Neural progenitor cell (in vitro differentiated cells): ENCODE results near the gene PRKAG1. TPM values are rescaled to one million over a fixed set of nuclear protein-coding genes. Genes with fewer than 3 reads are reported as not detected.

Experiments
- DNase-seq: peaks from one replicate; pipeline ENCODE4 v3.0.0-alpha.2; 2016; ENCODE audit warnings: low spot score
- H2AFZ ChIP-seq: fragments of 200-600 bp; sonication (generic); replicated peaks from 2 replicates; pipeline ENCODE4 v1.6.1; 2016; ENCODE audit warnings: antibody characterized with exemption
- H3F3A ChIP-seq: fragments of 200-600 bp; sonication (generic); 2 replicates; pipeline ENCODE4 v1.6.1; 2016; ENCODE audit warnings: antibody characterized with exemption, low read depth
- H3K27ac ChIP-seq: fragments of 200-600 bp; sonication (generic); 2 replicates; pipeline ENCODE4 v1.5.1; 2016; ENCODE audit warnings: mild to moderate bottlenecking
- H3K27me3 ChIP-seq: fragments of 200-600 bp; sonication (generic); 2 replicates; pipeline ENCODE4 v1.6.1; 2016; ENCODE audit warnings: mild to moderate bottlenecking, moderate library complexity
- H3K36me3 ChIP-seq: fragments of 200-600 bp; sonication (generic); 2 replicates; pipeline ENCODE4 v1.5.1; 2016
- H3K4me1 ChIP-seq: fragments of 200-600 bp; sonication (generic); 2 replicates; pipeline ENCODE4 v1.6.1; 2016; ENCODE audit warnings: mixed run types
- H3K4me2 ChIP-seq: fragments of 200-600 bp; sonication (generic); 2 replicates; pipeline ENCODE4 v1.6.1; 2016
- H3K4me3 ChIP-seq: fragments of 200-600 bp; sonication (generic); 2 replicates; pipeline ENCODE4 v1.5.1; 2016
- H3K79me2 ChIP-seq: fragments of 200-600 bp; sonication (generic); 2 replicates; pipeline ENCODE4 v1.6.1; 2016; ENCODE audit warnings: low read depth
- H3K9ac ChIP-seq: fragments of 200-600 bp; sonication (generic); 2 replicates; pipeline ENCODE4 v1.6.1; 2016
- H3K9me3 ChIP-seq: fragments of 200-600 bp; sonication (generic); 2 replicates; pipeline ENCODE4 v1.5.1; 2016; ENCODE audit warnings: low read depth
- H4K20me1 ChIP-seq: fragments of 200-600 bp; sonication (generic); 2 replicates; pipeline ENCODE4 v1.6.1; 2016; ENCODE audit warnings: low read depth
- H3K27ac Mint-ChIP-seq: 3 replicates; pipeline ENCODE4 v1.8.0; 2021; ENCODE audit warnings: mixed read lengths
- H3K27me3 Mint-ChIP-seq: 2 replicates; pipeline ENCODE4 v1.8.0; 2022; ENCODE audit warnings: low read depth, mild to moderate bottlenecking, inconsistent platforms, moderate library complexity, mixed read lengths; ENCODE audit not compliant: insufficient read depth
- H3K36me3 Mint-ChIP-seq: 3 replicates; pipeline ENCODE4 v1.8.0; 2021; ENCODE audit warnings: mixed read lengths
- H3K4me1 Mint-ChIP-seq: 3 replicates; pipeline ENCODE4 v1.8.0; 2021; ENCODE audit warnings: mixed read lengths
- H3K4me3 Mint-ChIP-seq: 3 replicates; pipeline ENCODE4 v1.8.0; 2021; ENCODE audit warnings: mild to moderate bottlenecking, moderate library complexity, mixed read lengths
- H3K9me3 Mint-ChIP-seq: 3 replicates; pipeline ENCODE4 v1.8.0; 2020; ENCODE audit warnings: mixed read lengths
- EZH2 ChIP-seq: fragments of 200-600 bp; sonication (generic); IDR thresholded peaks from 2 replicates; pipeline ENCODE4 v1.6.1; 2017; ENCODE audit warnings: antibody characterized with exemption, mild to moderate bottlenecking, moderate library complexity
- EZH2phosphoT487 ChIP-seq: fragments of 200-600 bp; sonication (generic); IDR thresholded peaks from 2 replicates; pipeline ENCODE4 v1.6.1; 2017; ENCODE audit warnings: antibody characterized with exemption
- total RNA-seq: library from RNA; depleted of rRNA; stranded (reverse); fragments of >200 nt; gene quantifications from 2 replicates; pipeline ENCODE4 v1.2.3, GENCODE V29; 2015; ENCODE audit warnings: low replicate concordance
- TF ChIP-seq, protein P1 (sequence below): fragments of 200-600 bp; sonication (generic); IDR thresholded peaks from 2 replicates; pipeline ENCODE4 v1.5.1; 2017; ENCODE audit warnings: antibody characterized with exemption, mild to moderate bottlenecking

Gene PRKAG1
- total RNA-seq, 1 donor from 2014 or later: 41.8 TPM

- Histone ChIP-seq H3K9me3 (no peaks in the 10 kb centered on the region), H3K9ac (no peak overlapping the region), H2AFZ (no peak overlapping the region), H3K4me3 (no peak overlapping the region), H3K79me2 (no peaks in the 10 kb centered on the region), H3K27me3 (peaks cover 98% of the 10 kb centered on the region), H3K4me1 (peaks cover 34% of the 10 kb centered on the region), H4K20me1 (peaks cover 66% of the 10 kb centered on the region), H3K4me2 (peak overlapping the region; percentile 60), H3F3A (peaks cover 42% of the 10 kb centered on the region), H3K27ac (no peak overlapping the region), H3K36me3 (no peaks in the 10 kb centered on the region)
- Mint-ChIP-seq H3K27ac (peak overlapping the region; percentile 59), H3K27me3 (peaks cover 74% of the 10 kb centered on the region), H3K36me3 (peaks cover 5% of the 10 kb centered on the region), H3K4me1 (peaks cover 75% of the 10 kb centered on the region), H3K9me3 (peaks cover 6% of the 10 kb centered on the region), H3K4me3 (peak overlapping the region; percentile 70)
- DNase-seq: peak; percentile 97
- TF ChIP-seq, protein P1, sequence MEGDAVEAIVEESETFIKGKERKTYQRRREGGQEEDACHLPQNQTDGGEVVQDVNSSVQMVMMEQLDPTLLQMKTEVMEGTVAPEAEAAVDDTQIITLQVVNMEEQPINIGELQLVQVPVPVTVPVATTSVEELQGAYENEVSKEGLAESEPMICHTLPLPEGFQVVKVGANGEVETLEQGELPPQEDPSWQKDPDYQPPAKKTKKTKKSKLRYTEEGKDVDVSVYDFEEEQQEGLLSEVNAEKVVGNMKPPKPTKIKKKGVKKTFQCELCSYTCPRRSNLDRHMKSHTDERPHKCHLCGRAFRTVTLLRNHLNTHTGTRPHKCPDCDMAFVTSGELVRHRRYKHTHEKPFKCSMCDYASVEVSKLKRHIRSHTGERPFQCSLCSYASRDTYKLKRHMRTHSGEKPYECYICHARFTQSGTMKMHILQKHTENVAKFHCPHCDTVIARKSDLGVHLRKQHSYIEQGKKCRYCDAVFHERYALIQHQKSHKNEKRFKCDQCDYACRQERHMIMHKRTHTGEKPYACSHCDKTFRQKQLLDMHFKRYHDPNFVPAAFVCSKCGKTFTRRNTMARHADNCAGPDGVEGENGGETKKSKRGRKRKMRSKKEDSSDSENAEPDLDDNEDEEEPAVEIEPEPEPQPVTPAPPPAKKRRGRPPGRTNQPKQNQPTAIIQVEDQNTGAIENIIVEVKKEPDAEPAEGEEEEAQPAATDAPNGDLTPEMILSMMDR: no peak
- TF ChIP-seq EZH2phosphoT487 (peak; percentile 100), EZH2 (peak; percentile 60)
Measured at GRCh38 chr12:48986720-48987291, 31.8 kb downstream of the PRKAG1 start.

- Histone ChIP-seq H3F3A (peaks cover 42% of the 10 kb centered on the region), H3K27ac (no peak overlapping the region), H3K4me2 (peak overlapping the region; percentile 60), H3K36me3 (no peaks in the 10 kb centered on the region), H3K4me1 (peaks cover 38% of the 10 kb centered on the region), H3K4me3 (no peak overlapping the region), H3K79me2 (no peaks in the 10 kb centered on the region), H3K9ac (no peak overlapping the region), H2AFZ (no peak overlapping the region), H3K9me3 (no peaks in the 10 kb centered on the region), H4K20me1 (peaks cover 75% of the 10 kb centered on the region), H3K27me3 (peaks cover 98% of the 10 kb centered on the region)
- peaks cover 78% of the 10 kb centered on the region for H3K27me3 Mint-ChIP-seq
- DNase-seq: no peak
- peaks cover 79% of the 10 kb centered on the region for H3K4me1 Mint-ChIP-seq
- H3K36me3 Mint-ChIP-seq: peaks cover 8% of the 10 kb centered on the region
- H3K9me3 Mint-ChIP-seq: peaks cover 6% of the 10 kb centered on the region
- peak overlapping the region; percentile 85 for H3K27ac Mint-ChIP-seq
- peak overlapping the region; percentile 71 for H3K4me3 Mint-ChIP-seq
- TF ChIP-seq, protein P1: no peak
- no peak for TF ChIP-seq EZH2
Measured at GRCh38 chr12:48985901-48986300, 32.7 kb downstream of the PRKAG1 start.

DNA sequence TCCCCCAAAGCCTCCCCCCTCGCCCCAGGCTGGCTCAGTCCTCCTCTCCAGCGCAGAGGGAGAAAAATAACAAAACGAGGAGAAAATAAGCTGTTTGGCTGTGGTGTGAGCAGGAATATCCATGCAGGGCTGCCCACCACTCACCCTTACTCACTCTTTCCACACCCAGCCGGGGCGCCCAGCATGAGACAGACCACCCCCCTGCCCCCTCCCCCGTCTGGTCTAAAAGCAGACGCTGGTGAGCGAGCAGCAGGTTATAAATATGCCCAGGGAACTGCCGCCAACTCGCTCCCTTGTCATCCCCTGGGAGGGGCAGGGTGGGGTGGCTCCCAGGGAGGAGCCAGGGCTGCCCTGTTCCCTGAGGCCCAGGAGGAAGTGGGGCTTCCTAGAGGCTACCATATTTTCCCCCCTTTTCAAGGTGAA is 33.1 kb downstream of the PRKAG1 start:
- Mint-ChIP-seq H3K27me3 (peaks cover 78% of the 10 kb centered on the region), H3K36me3 (peaks cover 8% of the 10 kb centered on the region), H3K27ac (peak overlapping the region; percentile 46), H3K4me3 (peak overlapping the region; percentile 71), H3K9me3 (peaks cover 6% of the 10 kb centered on the region), H3K4me1 (peaks cover 78% of the 10 kb centered on the region)
- Histone ChIP-seq H3K9me3 (no peaks in the 10 kb centered on the region), H3K4me1 (peaks cover 38% of the 10 kb centered on the region), H2AFZ (no peak overlapping the region), H3F3A (peaks cover 45% of the 10 kb centered on the region), H3K79me2 (no peaks in the 10 kb centered on the region), H3K4me2 (no peak overlapping the region), H3K9ac (no peak overlapping the region), H4K20me1 (peaks cover 79% of the 10 kb centered on the region), H3K36me3 (no peaks in the 10 kb centered on the region), H3K27ac (no peak overlapping the region), H3K4me3 (no peak overlapping the region), H3K27me3 (peaks cover 98% of the 10 kb centered on the region)
- TF ChIP-seq, protein P1: no peak
- no peak for TF ChIP-seq EZH2phosphoT487
- TF ChIP-seq EZH2: no peak
- DNase-seq: no peak
